ENCODE data around the gene AFG1L.
"Not testable (repeated sequence)": the region's sequence is repeated elsewhere in the genome, so short reads cannot be mapped to it uniquely, and the experiment has no call there.

Gene AFG1L

DNA sequence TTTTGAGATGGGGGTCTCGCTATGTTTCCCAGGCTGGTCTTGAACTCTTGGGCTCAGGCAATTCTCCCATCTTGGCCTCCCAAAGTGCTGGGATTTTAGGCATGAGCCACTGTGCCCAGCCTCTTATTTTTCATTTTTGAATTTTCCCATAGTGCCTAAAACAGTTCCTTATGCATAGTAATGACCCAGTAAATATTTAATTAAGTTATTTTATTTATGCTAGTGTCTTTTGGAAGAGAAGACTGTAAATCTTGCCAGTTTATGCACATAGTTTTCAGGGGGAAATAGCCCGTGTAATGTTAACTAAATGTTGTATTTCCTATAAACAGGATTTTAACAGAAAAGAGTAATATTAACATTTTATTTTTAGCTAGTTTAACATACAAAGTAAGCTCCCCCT is 60.3 kb downstream of the AFG1L start:
- DNase-seq, result no peak

DNA sequence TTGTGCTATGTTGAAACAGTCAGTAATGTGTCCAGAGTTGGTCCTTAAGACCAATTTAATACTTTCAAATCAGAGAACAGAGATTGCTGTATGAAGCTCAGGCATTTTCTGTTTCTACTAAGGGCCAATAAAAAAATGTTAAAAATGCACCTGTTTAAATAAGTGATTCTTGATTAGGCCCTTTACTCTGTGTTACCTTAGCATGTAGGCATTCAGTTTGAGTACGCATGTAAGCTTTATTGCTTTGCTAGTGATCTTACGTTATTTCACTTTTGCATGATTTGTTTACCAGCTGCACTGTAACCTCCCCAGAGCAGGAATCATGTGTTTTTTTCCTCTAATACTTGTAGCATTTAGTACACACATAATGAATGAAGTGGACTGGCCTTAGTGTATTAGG is 61.0 kb downstream of the AFG1L start:
- DNase-seq, result no peak

DNA sequence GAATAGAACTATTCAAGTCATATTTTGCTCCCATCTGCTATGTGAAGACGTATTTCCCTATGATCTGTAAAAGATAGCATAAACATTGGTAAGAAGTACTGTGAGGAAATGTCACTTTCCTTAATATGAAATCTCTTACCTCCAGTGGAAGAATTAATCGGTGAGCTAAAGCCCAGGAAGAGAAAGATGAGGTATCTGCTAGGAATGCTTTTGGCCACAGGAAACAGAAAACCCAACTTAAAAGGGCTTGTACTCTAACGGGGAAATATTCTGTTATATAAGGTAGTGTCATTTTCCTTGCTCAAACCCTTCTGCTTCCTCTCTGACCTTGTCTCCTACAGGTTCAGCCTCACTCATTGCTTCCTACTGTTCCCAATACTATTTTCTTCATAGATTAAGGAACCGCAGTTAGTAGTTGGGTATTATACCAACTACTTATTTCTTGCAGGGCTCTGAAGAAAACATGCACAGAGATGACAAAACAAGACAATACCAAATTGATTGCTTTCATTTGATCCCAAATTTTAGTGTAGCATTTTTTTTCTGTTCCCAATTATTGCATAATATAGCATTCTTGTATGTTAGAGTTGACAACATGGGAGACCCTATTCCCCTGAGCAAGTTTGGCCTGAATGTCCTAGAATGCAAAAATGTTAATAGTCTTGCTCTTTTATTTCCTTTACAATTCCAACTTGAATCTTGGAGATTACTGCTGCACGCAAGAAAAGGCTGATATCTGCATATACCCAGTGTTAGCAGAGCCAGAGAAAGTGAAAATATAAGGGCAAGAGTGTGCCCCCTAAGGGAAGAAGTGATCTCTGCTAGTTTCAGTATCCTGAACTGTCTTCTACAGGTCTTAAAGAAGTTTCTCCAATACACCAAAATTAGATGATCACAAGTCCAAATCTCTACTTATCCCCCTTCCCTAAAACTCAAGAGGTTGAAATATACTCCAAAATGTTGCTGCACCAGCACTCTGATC is 65.3 kb downstream of the AFG1L start:
- no peak for DNase-seq

DNA sequence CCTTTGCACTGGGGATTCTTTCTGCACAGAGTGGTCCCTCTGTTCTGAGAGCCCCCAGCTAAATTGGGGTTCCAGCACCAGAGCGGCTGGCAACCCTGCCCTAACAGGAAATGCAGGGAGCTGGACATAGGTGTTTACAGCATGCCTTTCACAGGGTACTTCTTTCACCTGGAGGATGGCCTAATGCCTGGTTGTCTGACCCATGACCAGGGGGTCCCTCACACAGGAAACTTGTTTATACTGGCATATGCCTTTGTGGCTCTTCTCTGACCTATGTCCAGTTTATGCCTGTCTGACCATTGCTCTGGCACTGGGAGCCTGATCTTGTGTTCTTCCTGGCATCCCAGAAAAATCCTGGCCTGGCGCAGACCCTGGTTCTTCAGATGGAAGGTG is 66.1 kb downstream of the AFG1L start:
- DNase-seq, result no peak

DNA sequence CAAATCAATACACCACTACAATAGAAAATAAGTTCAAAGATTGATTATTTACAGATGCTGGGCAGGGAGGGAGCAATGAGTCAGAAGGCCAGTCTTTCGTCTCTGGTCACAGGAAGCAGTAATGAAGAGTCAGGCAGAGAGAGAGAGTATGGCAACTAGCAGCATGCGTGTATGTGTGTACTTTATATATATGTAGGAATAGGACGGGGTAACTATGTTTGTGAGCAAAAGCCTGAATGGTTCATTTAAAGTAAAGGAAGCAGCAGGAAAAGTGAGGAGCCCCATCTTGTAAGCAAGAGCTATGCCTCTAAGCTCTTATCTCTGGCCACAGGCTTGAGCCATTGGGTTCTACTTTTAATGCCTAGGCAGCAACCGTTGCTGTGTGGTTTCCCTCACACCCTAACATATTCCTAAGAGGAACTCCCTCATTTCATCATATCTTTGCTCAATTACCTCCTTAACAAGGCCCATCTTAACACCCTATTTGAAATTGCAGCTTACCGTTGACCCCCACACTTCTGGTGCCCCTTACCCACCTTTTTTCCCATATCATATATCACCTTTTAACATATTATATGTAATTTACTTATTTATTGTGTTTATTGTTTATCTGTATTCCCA is 66.6 kb downstream of the AFG1L start:
- no peak for DNase-seq

DNA sequence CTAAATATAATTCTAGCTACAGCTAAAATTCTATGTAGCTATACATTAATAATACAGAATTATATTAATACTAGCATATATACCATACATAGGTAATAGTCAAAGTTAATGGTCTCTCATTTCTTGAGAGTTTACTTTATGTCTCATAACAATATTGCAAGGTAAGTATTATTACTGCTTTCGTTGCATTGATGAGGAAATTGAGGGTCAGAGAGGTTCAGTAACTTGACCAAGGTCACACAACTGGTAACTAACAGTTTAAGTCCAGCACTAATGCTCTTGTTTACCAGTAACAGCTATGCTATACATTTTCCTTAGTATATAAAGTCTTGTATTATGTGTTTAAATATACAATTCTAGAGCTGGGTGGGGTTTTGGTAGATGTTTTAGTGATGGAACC is 67.6 kb downstream of the AFG1L start:
- no peak for DNase-seq

DNA sequence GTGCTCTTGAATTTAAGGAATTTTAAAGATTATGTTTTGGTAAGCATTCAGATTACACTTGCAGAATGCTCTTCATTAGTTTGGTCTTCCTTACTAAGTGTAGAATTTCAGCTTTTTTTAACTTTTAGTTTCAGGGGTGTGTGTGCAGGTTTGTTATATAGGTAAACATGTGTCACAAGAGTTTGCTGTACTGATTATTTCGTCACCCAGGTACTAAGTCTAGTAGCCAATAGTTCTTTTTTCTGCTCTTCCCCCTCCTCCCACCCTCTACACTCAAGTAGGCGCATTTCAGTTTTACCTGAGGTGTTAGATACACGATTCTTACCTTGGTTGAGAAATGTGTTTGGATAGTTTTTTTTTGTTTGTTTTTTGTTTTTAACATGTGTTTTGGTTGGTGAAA is 68.3 kb downstream of the AFG1L start:
- DNase-seq, result no peak

DNA sequence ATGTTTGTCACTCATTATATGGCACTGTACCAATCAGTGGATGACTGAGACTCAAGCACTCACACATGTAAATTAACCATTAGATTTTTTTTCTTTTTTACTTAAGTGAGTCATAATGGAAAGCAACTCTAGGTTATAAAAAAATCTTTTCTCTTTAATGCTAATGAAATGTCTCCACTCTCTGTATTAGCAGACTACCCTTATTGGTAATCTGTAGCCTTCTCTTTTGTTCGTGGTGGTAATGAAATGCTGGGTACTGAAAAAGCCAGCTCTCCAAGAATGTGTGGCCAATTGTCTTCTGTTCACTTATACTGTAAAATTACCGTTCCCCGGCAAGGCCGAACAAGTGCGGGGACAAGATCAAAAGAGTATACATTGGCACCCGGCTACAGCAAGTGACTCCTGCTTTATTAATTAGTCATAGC is 69.0 kb downstream of the AFG1L start:
- no peak for DNase-seq

DNA sequence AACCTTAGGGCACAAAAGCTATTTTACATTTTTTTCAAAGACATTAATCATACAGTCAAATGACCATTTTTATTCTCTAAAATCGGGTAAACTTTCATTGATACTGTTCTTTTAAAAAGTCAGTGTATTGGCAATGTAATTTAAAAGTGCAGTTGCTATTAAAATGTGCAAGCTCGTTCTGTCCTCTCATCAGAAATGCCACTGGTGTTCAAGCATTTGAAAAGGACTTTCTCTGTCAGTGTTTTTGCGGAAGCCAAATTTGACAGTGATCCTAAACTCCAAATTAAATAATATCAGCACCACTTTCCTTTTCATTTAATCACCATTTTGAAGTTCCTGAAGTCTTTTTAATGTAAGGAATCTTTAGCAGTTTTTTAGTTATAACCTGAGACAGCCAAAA is 69.6 kb downstream of the AFG1L start:
- no peak for DNase-seq

DNA sequence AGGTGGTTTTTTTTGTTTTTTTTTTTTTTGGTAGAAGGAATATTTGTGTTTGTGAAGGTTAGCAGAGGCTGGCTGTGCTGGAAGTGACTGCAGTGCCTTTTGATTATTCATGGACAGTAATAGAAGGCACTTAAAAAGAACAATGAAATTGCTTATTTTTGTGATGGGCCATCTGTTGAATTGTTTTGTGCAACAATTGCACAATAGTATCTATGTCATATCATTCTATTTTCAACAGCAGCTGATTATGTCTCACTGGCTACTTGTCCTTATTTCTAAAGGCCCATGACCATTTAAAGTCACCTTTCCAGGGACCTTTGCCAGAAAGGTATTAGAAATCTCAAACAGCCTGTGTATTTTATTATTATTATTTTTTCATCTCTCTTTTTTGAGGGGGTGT is 70.6 kb downstream of the AFG1L start:
- no peak for DNase-seq

DNA sequence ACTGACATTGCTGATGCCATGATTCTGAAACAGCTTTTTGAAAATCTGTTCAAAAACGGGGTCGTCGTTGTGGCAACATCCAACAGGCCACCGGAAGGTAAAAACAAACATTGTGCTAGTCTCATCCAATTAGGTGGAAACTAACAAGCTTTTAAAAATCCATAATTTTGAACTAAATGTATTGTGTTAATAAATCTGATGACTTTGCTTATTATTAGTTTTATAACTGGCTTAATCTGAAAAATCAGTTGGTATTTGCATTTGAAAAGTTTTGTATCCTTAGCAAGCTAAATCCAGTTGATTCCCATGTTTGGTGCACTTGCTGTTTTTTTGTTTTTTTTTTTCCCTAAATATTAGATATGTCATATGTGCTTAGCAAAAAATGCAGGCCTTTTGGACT is 71.4 kb downstream of the AFG1L start:
- no peak for DNase-seq

DNA sequence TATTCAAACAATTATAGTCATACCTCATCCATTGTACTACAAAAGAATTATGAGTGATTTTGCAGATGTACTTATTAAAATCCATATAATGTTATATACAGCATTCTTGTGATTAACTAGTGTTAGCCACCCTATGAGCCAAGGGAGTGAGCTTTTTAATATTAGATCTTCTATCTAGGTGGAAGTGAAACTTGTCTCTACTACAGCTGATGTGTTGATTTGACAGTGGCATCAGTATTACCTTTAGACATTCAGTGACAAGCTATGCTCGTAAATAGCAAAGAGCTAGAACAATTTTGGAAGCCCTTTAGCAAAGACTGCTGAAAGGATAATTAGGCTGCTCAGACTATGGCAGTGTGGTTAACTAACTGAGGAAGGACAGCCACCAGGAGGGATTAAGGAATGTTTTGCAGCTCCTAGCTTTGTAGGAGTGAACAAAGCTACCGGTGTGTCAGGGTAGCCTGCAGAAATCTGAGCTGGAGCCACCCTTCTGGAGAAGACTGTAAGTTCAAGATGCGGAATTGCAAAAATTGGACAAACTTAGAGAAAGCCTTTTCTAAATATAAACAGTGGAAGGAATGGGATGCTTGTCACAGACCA is 73.7 kb downstream of the AFG1L start:
- no peak for DNase-seq

DNA sequence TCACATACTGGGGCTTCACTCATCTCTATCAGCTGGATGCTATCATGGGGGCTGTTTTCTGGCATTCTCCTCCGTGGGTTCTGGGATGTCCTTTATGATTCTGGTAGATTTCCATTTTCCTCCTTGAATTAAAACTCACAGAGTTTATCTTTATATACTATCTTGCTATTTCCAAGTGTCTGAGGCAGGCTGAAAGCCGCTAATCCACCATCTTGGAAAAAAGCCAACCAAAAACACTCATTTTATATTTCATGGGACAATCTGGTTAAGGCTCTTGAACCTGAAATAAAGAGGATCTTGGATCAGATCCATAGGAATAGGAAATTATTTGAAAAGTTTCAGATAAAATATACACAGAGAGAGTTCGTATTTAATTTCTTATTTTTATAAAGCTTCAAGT is 86.0 kb downstream of the AFG1L start:
- DNase-seq, result no peak

DNA sequence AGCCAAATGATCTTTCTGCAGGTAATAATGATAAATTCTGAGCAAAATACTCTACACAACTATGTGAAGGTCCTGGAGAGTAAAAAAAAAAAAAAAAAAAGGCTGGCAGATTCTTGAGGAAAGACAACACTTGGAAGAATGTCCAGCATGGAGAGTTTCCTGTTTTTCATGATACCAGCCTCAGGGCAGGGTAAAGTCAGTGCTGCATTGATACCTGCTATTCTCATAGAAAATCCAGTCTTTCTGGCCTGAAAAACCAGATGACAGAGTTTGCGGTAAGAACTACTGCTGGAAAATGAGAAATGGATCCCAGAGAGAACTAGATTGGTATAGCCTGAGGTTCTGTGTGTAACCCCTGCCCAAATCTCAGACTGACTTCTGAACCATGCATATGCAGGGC is 89.1 kb downstream of the AFG1L start:
- DNase-seq, result no peak

DNA sequence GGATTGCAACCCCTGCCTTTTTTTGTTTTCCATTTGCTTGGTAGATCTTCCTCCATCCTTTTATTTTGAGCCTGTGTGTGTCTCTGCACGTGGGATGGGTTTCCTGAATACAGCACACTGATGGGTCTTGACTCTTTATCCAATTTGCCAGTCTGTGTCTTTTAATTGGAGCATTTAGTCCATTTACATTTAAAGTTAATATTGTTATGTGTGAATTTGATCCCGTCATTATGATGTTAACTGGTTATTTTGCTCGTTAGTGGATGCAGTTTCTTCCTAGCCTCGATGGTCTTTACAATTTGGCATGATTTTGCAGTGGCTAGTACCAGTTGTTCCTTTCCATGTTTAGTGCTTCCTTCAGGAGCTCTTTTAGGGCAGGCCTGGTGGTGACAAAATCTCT is 94.3 kb downstream of the AFG1L start:
- not testable (repeated sequence) for DNase-seq

DNA sequence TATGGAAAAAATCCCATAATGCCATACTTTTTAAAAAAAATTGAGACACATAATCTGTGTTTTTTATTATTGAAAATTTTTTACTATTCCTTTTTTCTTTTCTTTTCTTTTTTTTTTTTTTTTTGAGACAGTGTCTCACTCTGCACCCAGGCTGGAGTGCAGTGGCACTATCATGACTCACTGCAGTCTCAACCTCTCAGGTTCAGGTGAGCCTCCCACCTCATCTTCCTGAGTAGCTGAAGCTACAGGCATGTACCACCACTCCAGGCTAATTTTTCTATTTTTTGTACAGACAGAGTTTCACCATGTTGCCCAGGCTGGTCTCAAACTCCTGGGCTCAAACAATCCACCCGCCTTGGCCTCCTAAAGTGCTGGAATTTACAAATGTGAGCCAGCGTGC is 100.4 kb downstream of the AFG1L start:
- DNase-seq, result no peak

DNA sequence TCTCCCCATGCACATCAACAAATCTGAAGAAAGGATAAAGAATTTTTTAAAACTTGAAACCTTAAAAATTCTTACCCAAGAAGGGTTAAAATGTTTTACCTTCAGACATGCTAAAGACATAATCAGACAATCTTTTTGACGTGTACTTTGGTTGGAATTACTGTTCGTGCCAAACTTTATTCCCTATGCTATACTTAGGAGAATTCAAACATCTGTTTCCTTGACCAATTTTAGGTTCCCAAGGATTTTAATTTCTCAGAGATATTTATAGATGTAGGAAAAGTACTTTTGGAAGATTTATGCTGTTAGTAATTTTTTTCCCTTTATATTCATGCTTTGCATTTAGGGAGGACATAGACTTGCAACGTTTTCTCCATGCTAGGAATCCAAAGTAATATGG is 108.4 kb downstream of the AFG1L start:
- DNase-seq, result no peak

DNA sequence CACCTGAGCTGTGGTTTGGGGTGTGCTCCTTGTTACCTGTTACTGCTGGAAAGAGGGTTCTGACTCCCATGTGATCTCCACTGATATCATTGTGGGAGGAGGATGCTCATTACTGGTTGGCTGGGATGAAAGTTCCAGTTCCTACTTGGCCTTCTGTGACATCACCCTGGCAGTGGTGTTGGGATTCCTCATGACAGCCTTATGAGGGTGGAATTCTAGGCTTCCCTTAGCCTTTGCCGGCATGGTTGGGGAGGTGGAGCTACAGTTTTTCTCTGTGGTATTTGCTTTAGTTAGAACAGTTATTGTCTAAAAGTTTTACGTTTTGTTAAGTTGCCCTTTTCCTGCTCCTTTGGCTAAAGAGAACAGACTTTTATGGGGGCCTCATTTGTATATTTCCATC is 112.1 kb downstream of the AFG1L start:
- no peak for DNase-seq

DNA sequence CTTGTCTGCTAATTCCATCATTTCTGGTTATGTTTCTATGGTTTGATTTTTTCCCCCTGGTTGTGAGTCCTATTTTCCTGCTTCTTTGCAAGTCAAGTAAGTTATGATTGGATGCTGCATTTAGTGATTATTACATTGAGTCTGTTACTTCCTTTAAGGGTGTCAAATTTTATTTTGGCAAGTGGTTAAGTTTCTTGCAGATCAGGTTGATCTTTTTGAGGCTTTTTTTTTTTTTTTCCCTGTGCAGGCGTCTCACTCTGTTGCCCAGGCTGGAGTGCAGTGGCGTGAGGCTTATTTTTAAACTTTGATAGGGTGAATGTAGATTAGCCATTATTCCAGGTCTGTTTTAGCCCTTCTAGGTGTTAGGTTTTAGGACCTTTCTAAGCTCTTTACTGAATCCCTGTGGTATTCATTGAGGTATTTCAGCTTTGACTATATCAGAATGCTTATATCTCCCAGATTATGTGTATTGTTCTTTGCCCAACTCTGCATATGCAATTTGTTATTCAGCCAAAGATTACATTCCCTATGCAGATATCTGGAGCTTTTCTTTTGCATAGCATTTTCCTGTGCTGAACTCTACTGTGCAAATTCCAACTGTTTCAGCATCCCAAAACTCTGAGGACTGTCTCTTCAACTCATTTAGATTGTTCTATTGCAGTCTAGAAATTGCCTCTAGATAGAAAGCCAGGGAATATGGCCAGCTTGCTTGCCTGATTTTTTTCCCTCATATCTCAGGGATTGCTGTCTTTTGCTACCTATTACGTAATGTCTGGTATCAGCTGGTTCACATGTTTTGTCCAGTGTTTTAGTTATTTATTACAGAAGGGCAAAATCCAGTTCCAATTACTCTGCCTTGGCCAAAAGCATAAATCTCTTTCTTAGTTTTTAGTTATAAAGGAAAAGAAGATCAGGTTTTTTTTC is 113.3 kb downstream of the AFG1L start:
- no peak for DNase-seq

DNA sequence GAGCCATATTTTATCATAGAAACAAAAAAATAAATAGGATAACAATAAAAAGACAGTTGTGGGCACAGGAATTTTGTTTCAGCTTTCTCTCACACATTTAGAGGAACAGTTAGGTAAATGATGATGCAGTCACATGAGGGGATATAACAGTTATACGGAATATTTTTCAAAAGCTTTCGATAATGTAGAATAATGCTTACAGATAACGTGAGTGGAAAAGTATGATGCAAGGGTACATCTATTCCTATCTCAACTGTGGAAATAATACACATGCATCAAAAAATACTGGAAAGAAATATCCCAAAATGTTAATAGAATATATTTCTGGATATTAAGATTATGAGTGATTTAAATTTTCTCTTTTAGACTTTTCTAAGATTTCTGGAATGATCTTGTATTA is 114.0 kb downstream of the AFG1L start:
- no peak for DNase-seq

DNA sequence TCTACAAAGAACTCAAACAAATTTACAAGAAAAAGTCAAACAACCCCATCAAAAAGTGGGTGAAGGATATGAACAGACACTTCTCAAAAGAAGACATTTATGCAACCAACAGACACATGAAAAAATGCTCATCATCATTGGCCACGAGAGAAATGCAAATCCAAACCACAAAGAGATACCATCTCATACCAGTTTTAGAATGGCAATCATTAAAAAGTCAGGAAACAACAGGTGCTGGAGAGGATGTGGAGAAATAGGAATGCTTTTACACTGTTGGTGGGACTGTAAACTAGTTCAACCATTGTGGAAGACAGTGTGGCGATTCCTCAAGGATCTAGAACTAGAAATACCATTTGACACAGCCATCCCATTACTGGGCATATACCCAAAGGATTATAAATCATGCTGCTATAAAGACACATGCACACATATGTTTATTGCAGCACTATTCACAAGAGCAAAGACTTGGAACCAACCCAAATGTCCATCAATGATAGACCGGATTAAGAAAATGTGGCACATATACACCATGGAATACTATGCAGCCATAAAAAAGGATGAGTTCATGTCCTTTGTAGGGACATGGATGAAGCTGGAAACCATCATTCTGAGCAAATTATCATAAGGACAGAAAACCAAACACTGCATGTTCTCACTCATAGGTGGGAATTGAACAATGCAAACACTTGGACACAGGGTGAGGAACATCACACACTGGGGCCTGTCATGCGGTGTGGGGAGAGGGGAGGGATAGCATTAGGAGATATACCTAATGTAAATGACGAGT is 121.4 kb downstream of the AFG1L start:
- not testable (repeated sequence) for DNase-seq

DNA sequence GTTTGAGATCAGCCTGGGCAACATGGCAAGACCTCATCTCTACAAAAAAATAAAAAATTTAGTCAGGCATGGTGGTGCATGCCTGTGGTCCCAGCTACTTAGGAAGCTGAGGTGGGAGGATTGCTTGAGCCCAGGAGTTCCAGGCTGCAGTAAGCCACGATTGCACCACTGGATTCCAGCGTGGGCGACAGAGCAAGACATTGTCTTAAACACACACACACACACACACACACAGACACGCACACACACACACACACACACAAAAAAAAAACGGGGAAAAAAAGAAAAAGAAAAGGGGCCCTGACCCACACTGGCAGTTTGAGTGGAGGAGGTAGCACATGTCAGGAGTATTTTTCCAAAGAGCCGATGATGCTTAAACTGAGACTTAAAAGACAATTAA is 122.2 kb downstream of the AFG1L start:
- no peak for DNase-seq
